ENCODE results near the gene ERBB2. TPM values are rescaled to one million over a fixed set of nuclear protein-coding genes. Genes with fewer than 3 reads are reported as not detected.
A peak's percentile ranks its signal among the peaks of the same experiment; 100 is the strongest.
"Not testable (repeated sequence)": the region's sequence is repeated elsewhere in the genome, so short reads cannot be mapped to it uniquely, and the experiment has no call there.

The ERBB2 gene
- total and polyA plus RNA-seq, 5 donors from 2014 or later = 0.36 to 5.5 (median 0.67) TPM

GRCh38 chr17:39763051-39763820 lies 63.4 kb downstream of the ERBB2 start:
- peak overlapping the region; percentile 34 for H3K27ac ChIP-seq (ENCODE audit: insufficient read depth, low read length, poor library complexity, severe bottlenecking)
- H3K4me1 ChIP-seq (ENCODE audit: control insufficient read depth, insufficient read depth, low read length, poor library complexity, severe bottlenecking) = peaks cover 26% of the 10 kb centered on the region
- Mint-ChIP-seq H3K4me3 (no peak overlapping the region), H3K27ac (peak overlapping the region in 2 of 3 donors; percentile 2 to 72), H3K27me3 (peaks cover 4% of the 10 kb centered on the region), H3K9me3 (peaks cover 0 to 2% (median 0%) of the 10 kb centered on the region in 7 donors), H3K4me1 (peaks cover 20 to 65% (median 53%) of the 10 kb centered on the region in 4 donors), H3K36me3 (peaks cover 47% of the 10 kb centered on the region)
- no peaks in the 10 kb centered on the region for H3K9me3 ChIP-seq (ENCODE audit: control insufficient read depth in 2 of 2, low read length in 2 of 2)
- DNase-seq (no peak), ATAC-seq (ENCODE audit: low read depth in 2 of 2) (no peak)
- H3K4me3 ChIP-seq (ENCODE audit: low read depth, low read length) = no peak overlapping the region
- H3K36me3 ChIP-seq (ENCODE audit: control insufficient read depth, insufficient read depth, low read length) = peaks cover 60% of the 10 kb centered on the region
- H3K27me3 ChIP-seq (ENCODE audit: control insufficient read depth, insufficient read depth, low read length) = no peaks in the 10 kb centered on the region

DNA sequence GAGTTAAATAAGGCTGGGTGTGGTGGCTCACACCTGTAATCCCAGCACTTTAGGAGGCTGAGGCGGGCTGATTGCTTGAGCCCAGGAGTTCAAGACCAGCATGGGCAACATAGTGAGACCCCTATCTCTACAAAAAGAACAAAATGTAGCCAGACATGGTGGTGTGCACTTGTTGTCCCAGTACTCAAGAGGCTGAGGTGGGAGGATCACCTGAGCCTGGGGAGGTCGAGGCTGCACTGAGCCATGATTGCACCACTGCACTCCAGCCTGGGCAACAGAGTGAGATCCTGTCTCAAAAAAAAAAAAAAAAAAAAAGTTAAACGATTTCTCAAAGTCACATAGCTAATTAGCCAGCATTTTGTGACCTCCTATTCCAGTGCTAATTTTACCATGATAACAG lies 64.3 kb downstream of the ERBB2 start:
- not testable (repeated sequence) for H3K9me3 Mint-ChIP-seq
- H3K27ac Mint-ChIP-seq = peak overlapping the region in 1 of 3 donors; percentile 84

GRCh38 chr17:39765175-39765574 lies 65.3 kb downstream of the ERBB2 start:
- Histone ChIP-seq H3K27me3 (ENCODE audit: control insufficient read depth, insufficient read depth, low read length) (no peaks in the 10 kb centered on the region), H3K36me3 (ENCODE audit: control insufficient read depth, insufficient read depth, low read length) (peaks cover 70% of the 10 kb centered on the region), H3K9me3 (ENCODE audit: control insufficient read depth in 2 of 2, low read length in 2 of 2) (no peaks in the 10 kb centered on the region), H3K27ac (ENCODE audit: insufficient read depth, low read length, poor library complexity, severe bottlenecking) (no peak overlapping the region), H3K4me1 (ENCODE audit: control insufficient read depth, insufficient read depth, low read length, poor library complexity, severe bottlenecking) (peaks cover 40% of the 10 kb centered on the region), H3K4me3 (ENCODE audit: low read depth, low read length) (no peak overlapping the region)
- Mint-ChIP-seq H3K4me1 (peaks cover 21 to 67% (median 59%) of the 10 kb centered on the region in 4 donors), H3K36me3 (peaks cover 50% of the 10 kb centered on the region), H3K9me3 (peaks cover 0 to 2% (median 0%) of the 10 kb centered on the region in 7 donors), H3K27ac (peak overlapping the region in 2 of 3 donors; percentile 81 to 84), H3K27me3 (peaks cover 4% of the 10 kb centered on the region), H3K4me3 (peak overlapping the region in 1 of 4 donors; percentile 48)
- DNase-seq (no peak), ATAC-seq (ENCODE audit: low read depth in 2 of 2) (no peak)

More for the DNA sequence above, 64.3 kb downstream of the ERBB2 start:
- not testable (repeated sequence) for H3K27me3 Mint-ChIP-seq; H3K4me3 ChIP-seq (ENCODE audit: low read depth, low read length); ATAC-seq (ENCODE audit: low read depth in 2 of 2); H3K27ac ChIP-seq (ENCODE audit: insufficient read depth, low read length, poor library complexity, severe bottlenecking); H3K27me3 ChIP-seq (ENCODE audit: control insufficient read depth, insufficient read depth, low read length); DNase-seq; H3K9me3 ChIP-seq (ENCODE audit: control insufficient read depth in 2 of 2, low read length in 2 of 2); H3K4me3 Mint-ChIP-seq
- H3K36me3 Mint-ChIP-seq = peaks cover 50% of the 10 kb centered on the region
- H3K4me1 Mint-ChIP-seq = peaks cover 16 to 65% (median 54%) of the 10 kb centered on the region in 4 donors
- H3K36me3 ChIP-seq (ENCODE audit: control insufficient read depth, insufficient read depth, low read length) = peaks cover 68% of the 10 kb centered on the region
- peaks cover 30% of the 10 kb centered on the region for H3K4me1 ChIP-seq (ENCODE audit: control insufficient read depth, insufficient read depth, low read length, poor library complexity, severe bottlenecking)

DNA sequence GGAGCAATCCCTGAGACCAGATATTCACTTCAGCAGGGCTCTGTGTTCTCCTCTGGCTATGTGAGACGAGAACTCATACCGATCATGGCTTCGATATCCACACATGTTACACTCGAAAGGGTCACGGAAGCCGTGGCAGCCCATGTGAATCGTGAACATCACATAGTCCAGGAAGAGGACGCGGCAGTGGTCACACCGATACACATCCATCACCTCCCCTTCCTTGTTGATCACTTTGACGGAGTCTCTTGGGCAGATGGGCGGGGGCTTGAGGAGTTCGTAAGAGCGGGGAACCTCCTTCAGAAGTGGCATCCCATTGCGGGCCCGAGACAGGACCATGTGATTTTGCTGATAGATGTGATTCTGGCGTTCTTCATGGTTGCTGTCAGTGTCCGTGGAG lies 65.9 kb downstream of the ERBB2 start:
- Histone ChIP-seq H3K4me3 (ENCODE audit: low read depth, low read length) (no peak overlapping the region), H3K27ac (ENCODE audit: insufficient read depth, low read length, poor library complexity, severe bottlenecking) (no peak overlapping the region), H3K4me1 (ENCODE audit: control insufficient read depth, insufficient read depth, low read length, poor library complexity, severe bottlenecking) (peaks cover 45% of the 10 kb centered on the region), H3K27me3 (ENCODE audit: control insufficient read depth, insufficient read depth, low read length) (no peaks in the 10 kb centered on the region), H3K9me3 (ENCODE audit: control insufficient read depth in 2 of 2, low read length in 2 of 2) (no peaks in the 10 kb centered on the region), H3K36me3 (ENCODE audit: control insufficient read depth, insufficient read depth, low read length) (peaks cover 69% of the 10 kb centered on the region)
- Mint-ChIP-seq H3K27me3 (peaks cover 4% of the 10 kb centered on the region), H3K27ac (peak overlapping the region in 2 of 3 donors; percentile 81 to 99), H3K4me1 (peaks cover 23 to 72% (median 64%) of the 10 kb centered on the region in 4 donors), H3K9me3 (peaks cover 0 to 2% (median 0%) of the 10 kb centered on the region in 7 donors), H3K36me3 (peaks cover 50% of the 10 kb centered on the region), H3K4me3 (peak overlapping the region in 2 of 4 donors; percentile 11 to 14)
- no peak for ATAC-seq (ENCODE audit: low read depth in 2 of 2)
- no peak for DNase-seq

DNA sequence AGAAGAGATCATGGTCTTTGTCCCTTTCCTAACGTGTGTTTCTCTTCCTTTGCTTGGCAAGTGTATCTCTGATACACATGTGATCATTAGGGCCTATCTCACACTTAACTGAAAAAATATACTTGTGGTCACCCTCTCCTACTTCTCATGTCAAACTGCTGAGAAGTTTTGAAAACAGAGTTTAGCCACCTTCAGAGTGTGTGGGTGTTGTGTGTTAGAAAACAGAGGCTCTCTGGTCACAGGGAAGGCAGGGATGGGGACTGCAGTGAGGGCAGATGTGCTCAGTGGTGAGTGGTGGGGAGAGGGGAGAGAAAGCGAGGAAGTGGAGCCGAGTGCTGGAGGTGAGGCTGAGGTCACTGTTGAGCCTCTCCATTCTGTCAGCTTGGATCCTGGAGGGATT lies 67.3 kb downstream of the ERBB2 start:
- DNase-seq (no peak), ATAC-seq (ENCODE audit: low read depth in 2 of 2) (no peak)
- H3K4me1 Mint-ChIP-seq = peaks cover 34 to 82% (median 74%) of the 10 kb centered on the region in 4 donors
- peak overlapping the region; percentile 95 to 99 (median 99) for H3K27ac Mint-ChIP-seq
- no peaks in the 10 kb centered on the region for H3K27me3 ChIP-seq (ENCODE audit: control insufficient read depth, insufficient read depth, low read length)
- peaks cover 0 to 2% (median 0%) of the 10 kb centered on the region in 7 donors for H3K9me3 Mint-ChIP-seq
- H3K36me3 ChIP-seq (ENCODE audit: control insufficient read depth, insufficient read depth, low read length) = peaks cover 59% of the 10 kb centered on the region
- peaks cover 58% of the 10 kb centered on the region for H3K36me3 Mint-ChIP-seq
- H3K4me3 ChIP-seq (ENCODE audit: low read depth, low read length) = peak overlapping the region; percentile 33
- H3K9me3 ChIP-seq (ENCODE audit: control insufficient read depth in 2 of 2, low read length in 2 of 2) = no peaks in the 10 kb centered on the region
- peak overlapping the region; percentile 48 to 69 (median 57) for H3K4me3 Mint-ChIP-seq
- peak overlapping the region; percentile 86 for H3K27ac ChIP-seq (ENCODE audit: insufficient read depth, low read length, poor library complexity, severe bottlenecking)
- peaks cover 59% of the 10 kb centered on the region for H3K4me1 ChIP-seq (ENCODE audit: control insufficient read depth, insufficient read depth, low read length, poor library complexity, severe bottlenecking)
- H3K27me3 Mint-ChIP-seq = peaks cover 4% of the 10 kb centered on the region

- H3K4me3 Mint-ChIP-seq = peak overlapping the region; percentile 66 to 93 (median 86)
Measured at GRCh38 chr17:39769974-39770587, 70.2 kb downstream of the ERBB2 start.

DNA sequence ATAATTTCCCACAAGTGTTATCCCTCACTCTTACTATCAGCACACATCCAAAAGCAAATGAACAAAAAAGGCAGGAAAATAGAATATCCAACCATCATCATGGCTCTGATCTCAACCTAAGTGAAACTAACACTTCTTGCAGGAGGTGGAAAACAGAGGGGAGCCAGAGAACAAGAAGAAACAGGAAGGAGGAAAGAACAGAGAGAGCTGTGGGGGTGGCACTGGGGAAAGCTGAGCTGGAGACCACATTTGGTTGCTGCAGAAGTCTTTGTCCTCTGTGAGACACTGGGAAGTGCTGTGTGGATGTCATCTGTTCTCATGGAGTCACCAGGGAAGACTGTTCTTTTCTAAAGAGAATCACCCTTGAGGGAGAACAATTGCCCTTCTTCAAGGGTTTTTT lies 72.6 kb downstream of the ERBB2 start:
- H3K9me3 ChIP-seq (ENCODE audit: control insufficient read depth in 2 of 2, low read length in 2 of 2) = no peaks in the 10 kb centered on the region
- Mint-ChIP-seq H3K36me3 (peaks cover 47% of the 10 kb centered on the region), H3K4me3 (peak overlapping the region; percentile 83 to 100 (median 92)), H3K9me3 (peaks cover 0 to 3% (median 0%) of the 10 kb centered on the region in 7 donors), H3K27ac (peak overlapping the region; percentile 95 to 99 (median 99)), H3K4me1 (peaks cover 39 to 97% (median 76%) of the 10 kb centered on the region in 4 donors), H3K27me3 (no peaks in the 10 kb centered on the region)
- no peak for ATAC-seq (ENCODE audit: low read depth in 2 of 2)
- peak overlapping the region; percentile 93 for H3K4me3 ChIP-seq (ENCODE audit: low read depth, low read length)
- H3K27me3 ChIP-seq (ENCODE audit: control insufficient read depth, insufficient read depth, low read length) = no peaks in the 10 kb centered on the region
- peaks cover 80% of the 10 kb centered on the region for H3K4me1 ChIP-seq (ENCODE audit: control insufficient read depth, insufficient read depth, low read length, poor library complexity, severe bottlenecking)
- H3K27ac ChIP-seq (ENCODE audit: insufficient read depth, low read length, poor library complexity, severe bottlenecking) = peak overlapping the region; percentile 86
- H3K36me3 ChIP-seq (ENCODE audit: control insufficient read depth, insufficient read depth, low read length) = peaks cover 22% of the 10 kb centered on the region
- no peak for DNase-seq

More at GRCh38 chr17:39769974-39770587, 70.2 kb downstream of the ERBB2 start:
- no peaks in the 10 kb centered on the region for H3K9me3 ChIP-seq (ENCODE audit: control insufficient read depth in 2 of 2, low read length in 2 of 2)
- DNase-seq (peak; percentile 48 to 91 (median 69)), ATAC-seq (ENCODE audit: low read depth in 2 of 2) (peak; percentile 90 to 91)
- H3K27ac Mint-ChIP-seq = peak overlapping the region; percentile 95 to 99 (median 99)
- no peaks in the 10 kb centered on the region for H3K27me3 Mint-ChIP-seq
- H3K9me3 Mint-ChIP-seq = peaks cover 0 to 3% (median 0%) of the 10 kb centered on the region in 7 donors
- H3K36me3 Mint-ChIP-seq = peaks cover 58% of the 10 kb centered on the region
- no peaks in the 10 kb centered on the region for H3K27me3 ChIP-seq (ENCODE audit: control insufficient read depth, insufficient read depth, low read length)
- peak overlapping the region; percentile 49 for H3K4me3 ChIP-seq (ENCODE audit: low read depth, low read length)
- peaks cover 45 to 100% (median 88%) of the 10 kb centered on the region in 4 donors for H3K4me1 Mint-ChIP-seq
- peak overlapping the region; percentile 86 for H3K27ac ChIP-seq (ENCODE audit: insufficient read depth, low read length, poor library complexity, severe bottlenecking)
- peaks cover 89% of the 10 kb centered on the region for H3K4me1 ChIP-seq (ENCODE audit: control insufficient read depth, insufficient read depth, low read length, poor library complexity, severe bottlenecking)
- peaks cover 41% of the 10 kb centered on the region for H3K36me3 ChIP-seq (ENCODE audit: control insufficient read depth, insufficient read depth, low read length)

Data from CD4-positive, CD25-positive, alpha-beta regulatory T cell (primary cell).